GM12873 (cell line): ENCODE results near the gene IFIT3.

ENCODE experiments used
- TF ChIP-seq, protein P1 (sequence below): IDR thresholded peaks from 2 replicates; pipeline ENCODE4 v1.5.1; 2012; ENCODE audit warnings: low read depth, mild to moderate bottlenecking, moderate library complexity, low read length, control low read depth; ENCODE audit not compliant: insufficient read depth; ENCODE audit errors: missing control alignments

Gene IFIT3

DNA sequence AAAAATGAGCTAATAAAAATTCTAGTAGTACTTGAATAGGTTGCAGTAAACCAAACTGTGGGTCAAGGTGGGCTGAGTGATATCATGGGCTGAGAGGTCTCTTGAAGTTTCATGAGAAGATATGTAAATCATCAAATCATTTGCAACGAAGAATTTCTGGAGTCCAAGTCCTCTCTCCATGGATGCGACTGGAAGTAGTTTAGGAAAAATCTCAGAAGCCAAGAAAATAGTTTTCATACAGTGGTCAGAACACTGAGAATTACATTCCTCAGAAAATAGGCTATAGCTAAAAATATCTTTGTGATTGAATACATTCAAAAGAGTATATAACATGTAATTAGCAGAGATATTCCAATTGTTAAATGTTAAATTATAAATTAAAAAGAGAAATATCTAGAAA, 61.0 kb downstream of the IFIT3 start:
- TF ChIP-seq, protein P1, sequence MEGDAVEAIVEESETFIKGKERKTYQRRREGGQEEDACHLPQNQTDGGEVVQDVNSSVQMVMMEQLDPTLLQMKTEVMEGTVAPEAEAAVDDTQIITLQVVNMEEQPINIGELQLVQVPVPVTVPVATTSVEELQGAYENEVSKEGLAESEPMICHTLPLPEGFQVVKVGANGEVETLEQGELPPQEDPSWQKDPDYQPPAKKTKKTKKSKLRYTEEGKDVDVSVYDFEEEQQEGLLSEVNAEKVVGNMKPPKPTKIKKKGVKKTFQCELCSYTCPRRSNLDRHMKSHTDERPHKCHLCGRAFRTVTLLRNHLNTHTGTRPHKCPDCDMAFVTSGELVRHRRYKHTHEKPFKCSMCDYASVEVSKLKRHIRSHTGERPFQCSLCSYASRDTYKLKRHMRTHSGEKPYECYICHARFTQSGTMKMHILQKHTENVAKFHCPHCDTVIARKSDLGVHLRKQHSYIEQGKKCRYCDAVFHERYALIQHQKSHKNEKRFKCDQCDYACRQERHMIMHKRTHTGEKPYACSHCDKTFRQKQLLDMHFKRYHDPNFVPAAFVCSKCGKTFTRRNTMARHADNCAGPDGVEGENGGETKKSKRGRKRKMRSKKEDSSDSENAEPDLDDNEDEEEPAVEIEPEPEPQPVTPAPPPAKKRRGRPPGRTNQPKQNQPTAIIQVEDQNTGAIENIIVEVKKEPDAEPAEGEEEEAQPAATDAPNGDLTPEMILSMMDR, result no peak

DNA sequence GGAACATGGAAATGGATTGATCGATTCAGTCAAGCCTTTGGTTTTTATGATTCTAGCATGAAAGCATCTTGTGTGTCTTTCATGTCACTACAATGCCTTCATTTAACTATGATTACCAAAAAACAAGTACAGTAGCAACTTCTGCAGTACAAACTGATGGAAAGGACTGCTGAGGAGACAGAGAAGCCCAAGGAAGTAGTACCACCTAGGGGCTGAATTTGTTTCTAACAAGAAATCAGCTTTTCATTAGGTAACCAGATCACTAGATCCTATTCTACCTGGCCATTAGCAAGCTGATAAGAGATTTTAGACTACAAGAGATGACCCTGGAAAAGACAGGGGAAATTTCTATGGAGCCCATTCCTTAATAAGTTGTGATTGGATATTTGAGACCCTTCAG, 61.5 kb downstream of the IFIT3 start:
- TF ChIP-seq, protein P1, result peak; percentile 46
